Measurements from ENCODE around the gene NTM.

DNA sequence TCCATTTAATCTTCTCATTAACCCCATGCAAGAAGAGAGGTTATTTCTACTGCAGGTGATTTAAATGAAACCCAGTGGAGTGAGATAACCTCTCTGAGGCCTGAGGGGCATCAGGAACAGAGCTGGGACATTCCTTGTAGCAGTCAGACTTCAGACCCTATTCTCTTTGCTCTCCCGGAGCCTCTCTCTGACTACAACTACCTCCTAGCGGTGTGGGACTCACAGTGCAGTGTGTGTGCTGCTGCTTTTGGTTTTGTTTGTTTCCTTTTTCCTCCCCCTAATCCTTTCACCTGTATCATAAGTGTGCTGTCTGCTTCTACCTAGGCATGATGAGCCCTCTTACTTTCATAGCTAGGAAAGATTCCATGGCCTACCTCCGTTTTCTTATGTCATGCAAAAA lies 769.6 kb downstream of the NTM start:
- no peak for TF ChIP-seq POLR2A (IDR thresholded peaks at IDR 0.05; ENCODE audit: low read depth, low read length)
- no peak for TF ChIP-seq POLR2AphosphoS5 (IDR thresholded peaks at IDR 0.05; ENCODE audit: low read depth, low read length)
- TF ChIP-seq TAF1 (IDR thresholded peaks at IDR 0.05; ENCODE audit: borderline replicate concordance, low read depth, low read length) = no peak

All from GM12892 (cell line).